COLO668 (cell line): ENCODE measurements around the gene LAPTM5.

Experiments used
- DNase-seq: peaks from one replicate; lab custom pipeline; 2025; ENCODE audit not compliant: unreplicated experiment; lab: John Stamatoyannopoulos, UW

Gene LAPTM5

DNA sequence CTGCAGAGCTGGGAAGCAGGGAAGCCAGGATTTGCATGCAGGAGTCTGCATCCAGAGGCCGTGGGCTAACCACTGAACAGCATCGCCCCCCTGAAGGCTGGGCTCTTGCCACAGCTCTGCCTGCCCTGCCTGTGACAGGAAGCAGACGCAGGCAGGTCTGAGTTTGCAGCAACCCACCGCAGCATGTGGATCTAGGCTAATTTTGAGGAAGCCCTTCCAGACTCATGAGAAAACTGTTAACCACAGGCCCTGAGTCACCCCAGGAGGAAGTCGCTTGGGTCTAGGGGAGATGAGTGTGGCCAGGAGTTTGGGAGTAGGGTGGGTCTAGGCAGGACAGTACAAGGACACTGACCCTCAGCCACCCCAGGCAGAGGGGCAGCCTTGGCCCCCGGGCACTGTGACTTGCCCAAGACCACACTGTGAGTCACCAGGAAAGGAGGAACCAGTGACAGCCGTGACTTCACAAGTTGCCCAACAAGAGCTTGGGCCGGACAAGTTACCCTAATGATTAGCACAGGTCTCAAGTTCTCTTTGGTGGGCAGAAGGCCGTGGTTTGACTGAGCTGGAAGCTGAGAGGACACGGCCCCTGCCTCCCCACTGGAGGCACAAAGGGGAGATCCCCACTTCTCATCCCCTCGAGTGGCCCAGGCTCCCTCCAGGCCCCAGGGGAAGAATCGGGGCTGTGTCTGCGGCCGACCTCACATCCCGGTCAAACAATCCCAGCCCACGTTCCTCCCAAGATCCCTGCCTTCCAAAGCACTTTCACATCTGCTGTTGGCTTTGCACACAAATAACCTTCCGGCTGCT lies 826 bp downstream of the LAPTM5 start:
- no peak for DNase-seq

DNA sequence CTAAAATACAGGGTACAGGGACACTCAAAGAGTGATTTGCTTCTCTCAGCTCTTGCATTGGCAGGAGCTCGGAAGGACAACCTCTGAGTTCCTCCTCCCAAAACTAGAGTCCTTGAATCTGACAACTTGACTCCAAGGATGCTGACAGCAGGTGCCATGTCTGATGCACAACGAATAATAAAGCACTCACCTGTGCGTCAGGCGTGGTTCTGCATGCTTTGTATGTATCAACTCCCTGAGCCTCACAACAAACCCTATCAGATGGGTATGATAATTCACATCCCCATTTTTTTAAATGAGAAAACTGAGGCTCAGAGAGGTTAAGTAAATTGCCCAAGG lies 1.4 kb downstream of the LAPTM5 start:
- no peak for DNase-seq

DNA sequence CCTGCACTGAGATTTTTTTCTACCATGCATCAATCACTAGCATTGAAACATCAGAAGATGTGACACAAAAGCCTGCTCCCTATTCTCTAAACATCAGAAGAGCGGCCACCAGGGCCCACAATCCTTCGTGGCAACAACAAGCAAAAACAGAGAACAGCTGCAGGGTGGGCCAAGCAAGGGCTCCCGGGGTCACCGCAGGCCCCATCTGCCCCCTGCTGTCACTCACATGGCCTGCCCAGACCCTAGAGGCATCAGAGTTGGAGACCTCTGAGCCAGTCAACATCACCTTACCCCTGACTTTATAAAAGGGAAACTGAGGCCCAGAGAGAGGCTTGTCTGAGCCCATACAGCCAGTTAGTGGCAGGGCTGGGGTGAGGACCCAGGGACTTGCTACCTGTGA lies 1.8 kb downstream of the LAPTM5 start:
- no peak for DNase-seq

- no peak for DNase-seq
These were observed 2.2 kb downstream of the LAPTM5 start for GRCh38 chr1:30755334-30755733.

DNA sequence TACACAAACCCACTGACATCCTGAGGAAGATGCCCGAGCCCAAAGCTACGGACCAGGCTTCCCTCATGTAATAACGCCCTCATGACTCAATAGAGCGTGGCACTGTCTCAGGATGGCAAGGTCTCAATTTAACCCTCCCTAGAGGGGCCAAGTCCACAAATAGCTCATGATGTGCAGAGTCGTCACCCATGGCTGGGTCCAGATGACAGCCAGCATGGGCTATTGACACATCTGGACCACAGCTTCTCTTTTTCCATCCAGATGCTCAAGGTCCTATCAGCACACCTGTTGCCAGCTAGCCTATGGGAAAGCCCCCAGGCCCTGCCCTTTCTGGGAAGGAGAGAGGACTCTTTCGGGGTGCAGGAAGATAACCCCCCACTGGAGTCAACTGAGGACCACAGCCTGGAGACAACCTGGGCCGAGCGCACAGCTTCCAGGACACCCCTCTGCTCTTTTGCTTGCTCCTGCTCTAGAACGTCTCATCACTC lies 2.8 kb downstream of the LAPTM5 start:
- no peak for DNase-seq

DNA sequence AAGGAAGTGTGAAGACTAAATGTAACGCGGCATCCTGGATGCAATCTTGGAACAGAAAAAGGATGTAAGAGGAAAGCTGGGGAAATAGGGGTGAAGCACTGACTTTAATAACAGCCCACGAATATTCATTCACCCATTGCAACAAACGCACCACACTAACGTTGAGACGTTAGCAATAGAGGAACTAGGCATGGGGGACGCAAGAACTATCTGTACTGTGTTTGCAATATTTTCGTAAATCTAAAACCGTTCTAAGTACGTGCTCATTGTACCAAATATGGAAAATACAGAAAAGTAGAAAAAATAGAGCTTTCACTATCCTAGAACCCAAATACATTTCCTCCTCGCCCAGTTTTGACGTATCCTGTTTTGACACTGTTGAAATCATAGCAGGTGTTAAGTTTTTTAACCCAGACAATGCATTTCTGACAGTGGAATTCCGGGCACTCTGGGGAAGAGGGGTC lies 3.9 kb downstream of the LAPTM5 start:
- no peak for DNase-seq

DNA sequence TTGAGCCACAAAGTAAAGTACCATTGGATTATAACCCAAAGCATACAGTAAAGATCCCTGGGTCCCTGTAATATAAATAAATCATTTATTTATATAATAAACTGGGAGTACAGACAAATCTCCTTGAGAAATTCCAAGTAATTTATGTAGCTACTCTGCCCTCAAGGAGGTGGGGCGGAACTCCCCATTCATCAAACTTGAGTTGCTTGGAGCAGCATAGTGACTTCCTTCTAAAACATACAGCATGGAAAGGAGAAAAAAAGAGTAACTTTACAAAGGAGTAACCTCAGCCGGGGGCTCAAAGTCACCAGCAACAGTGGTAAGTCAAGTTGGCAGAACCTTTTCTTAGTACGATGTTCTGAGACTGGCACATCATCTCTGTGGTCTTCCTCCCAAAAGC lies 4.5 kb downstream of the LAPTM5 start:
- no peak for DNase-seq

- DNase-seq: no peak
These were observed 5.0 kb downstream of the LAPTM5 start for GRCh38 chr1:30752651-30752908.

- DNase-seq: no peak
These were observed 5.5 kb downstream of the LAPTM5 start for GRCh38 chr1:30751830-30752650.

GRCh38 chr1:30750731-30751291 lies 6.8 kb downstream of the LAPTM5 start:
- no peak for DNase-seq

- DNase-seq: no peak
These were observed 7.6 kb downstream of the LAPTM5 start for GRCh38 chr1:30749691-30750583.

DNA sequence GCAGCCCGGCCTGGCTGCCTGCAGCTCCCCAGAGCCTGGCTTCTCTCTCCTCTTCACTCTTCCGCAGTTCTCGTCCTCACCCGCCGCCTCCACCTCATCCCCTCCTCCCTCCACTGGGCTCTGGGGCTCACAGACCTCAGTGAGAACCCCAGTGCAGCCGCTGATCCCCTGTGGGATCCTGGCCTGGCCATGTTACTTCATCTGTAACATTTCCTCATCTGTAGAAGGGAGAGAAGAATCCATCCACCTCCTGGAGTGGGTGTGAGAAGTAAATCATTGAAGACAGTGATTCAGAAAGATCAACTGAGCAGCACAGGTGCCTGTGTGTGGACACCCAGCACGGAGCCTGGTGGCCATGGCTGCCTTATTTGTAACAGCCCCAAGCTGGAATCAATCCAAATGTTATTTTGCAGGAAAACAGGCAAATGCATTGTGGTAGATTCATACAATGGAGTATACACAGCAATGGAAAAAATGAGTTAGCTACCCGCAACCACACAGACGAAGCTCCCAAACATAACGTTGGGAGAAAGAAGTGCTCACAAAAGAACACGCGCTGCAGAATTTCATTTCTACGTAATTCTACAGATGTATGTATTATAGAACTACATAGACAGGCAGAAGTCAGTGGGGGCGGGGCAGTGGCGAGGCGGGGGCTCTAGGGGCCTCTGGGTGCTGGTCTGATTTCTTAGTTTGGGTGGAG lies 8.7 kb downstream of the LAPTM5 start:
- DNase-seq: no peak

DNA sequence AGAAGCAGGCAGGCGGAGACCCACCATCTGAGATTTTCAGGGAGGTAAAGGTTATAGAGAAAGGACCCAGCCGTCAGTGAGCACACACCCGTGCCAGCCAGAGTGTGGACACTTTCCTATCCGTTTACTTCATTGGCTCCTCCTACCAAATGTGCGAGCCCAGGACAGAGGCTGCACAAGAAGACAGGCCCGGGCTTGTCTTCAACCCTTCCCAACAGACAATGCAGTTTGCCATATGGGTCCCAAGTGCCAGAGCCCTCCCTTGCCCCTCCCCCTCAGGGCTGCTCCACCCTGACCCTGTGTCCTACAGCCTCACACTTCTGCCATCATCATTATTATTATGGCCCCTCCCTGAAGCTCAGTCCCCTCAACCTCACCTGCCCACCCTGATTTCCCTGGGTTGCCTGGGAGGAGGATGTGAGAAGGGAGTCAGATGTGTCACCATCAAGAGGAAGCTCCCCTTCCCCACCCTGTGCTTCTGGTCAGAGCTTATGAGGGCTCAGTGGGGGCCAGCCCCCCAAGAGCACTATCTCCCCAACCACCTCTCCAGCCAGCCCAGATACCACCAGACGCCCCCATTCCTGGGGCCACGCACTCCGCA lies 9.4 kb downstream of the LAPTM5 start:
- no peak for DNase-seq

DNA sequence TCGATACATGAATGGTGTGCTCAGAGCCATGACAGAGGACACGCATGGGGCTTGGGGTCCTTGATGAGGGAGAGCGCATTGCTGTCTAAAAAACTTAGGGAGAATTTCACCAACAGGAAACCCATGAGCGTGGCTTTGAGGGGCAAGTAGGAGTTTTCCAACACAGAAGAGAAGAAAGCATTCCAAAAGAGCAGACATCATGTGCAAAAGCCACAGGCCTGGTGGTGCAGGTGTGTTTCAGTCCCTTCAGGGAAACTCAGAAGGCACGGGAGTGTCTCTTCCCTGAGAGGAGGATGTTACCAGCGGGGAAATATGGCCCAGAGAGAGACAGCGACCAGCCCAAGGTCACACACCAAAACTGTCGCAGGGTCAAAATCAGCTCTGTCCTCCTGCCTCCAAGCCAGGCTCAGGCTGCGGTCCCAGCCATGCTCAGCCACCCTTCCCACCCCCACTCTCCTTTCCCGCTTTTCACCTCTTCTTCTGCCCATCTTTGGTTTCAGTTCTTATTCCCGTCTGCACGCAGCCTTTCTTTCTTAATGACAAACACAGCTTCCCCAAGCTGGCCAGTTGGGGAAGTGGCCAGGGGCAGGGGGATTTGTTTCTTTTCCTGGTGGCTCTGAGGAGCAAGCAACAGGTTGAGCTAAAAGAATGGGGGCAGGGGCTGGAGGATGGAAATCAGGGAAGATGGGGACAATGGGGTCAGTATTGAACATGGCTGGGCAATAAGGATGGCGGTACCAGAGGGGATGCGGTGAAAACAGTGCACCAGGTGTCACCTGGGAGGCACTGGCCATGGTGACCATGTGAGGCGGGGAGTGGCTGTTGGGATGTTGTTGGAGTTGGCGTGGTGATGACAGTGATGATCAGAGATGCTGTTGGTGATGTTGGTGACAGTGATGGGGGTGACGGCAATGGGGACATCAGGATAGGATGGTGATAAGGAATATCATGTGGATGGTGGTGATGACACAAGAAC lies 10.3 kb downstream of the LAPTM5 start:
- no peak for DNase-seq

GRCh38 chr1:30746212-30747032 lies 11.2 kb downstream of the LAPTM5 start:
- DNase-seq: no peak

DNA sequence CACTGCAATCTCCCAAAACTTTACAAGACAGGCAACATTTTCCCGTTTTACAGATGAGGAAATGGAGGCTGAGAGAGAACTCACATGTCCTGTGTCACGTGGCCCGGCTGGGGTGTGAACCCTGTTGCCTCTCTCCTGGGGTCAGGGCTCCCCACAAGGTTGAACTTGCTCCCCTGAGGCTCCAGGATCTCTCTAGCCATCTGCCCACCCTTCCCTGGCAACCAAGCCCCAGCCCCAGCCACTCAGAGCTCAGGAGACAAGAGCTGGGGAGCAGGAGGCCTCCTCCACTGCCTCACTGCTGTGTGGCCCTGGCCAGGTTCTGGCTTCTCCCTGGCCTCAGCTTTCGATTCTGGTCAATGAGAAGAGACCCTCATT lies 11.8 kb downstream of the LAPTM5 start:
- no peak for DNase-seq

- no peak for DNase-seq
These were observed 12.3 kb downstream of the LAPTM5 start for GRCh38 chr1:30745156-30745833.
